ENCODE measurements around the gene LETM1. TPM values are rescaled to one million over a fixed set of nuclear protein-coding genes. Genes with fewer than 3 reads are reported as not detected.
A peak's percentile ranks its signal among the peaks of the same experiment; 100 is the strongest.

Gene LETM1
- total and polyA plus RNA-seq, 2 experiments from 2014 or later: 29.4 to 46.0 TPM

DNA sequence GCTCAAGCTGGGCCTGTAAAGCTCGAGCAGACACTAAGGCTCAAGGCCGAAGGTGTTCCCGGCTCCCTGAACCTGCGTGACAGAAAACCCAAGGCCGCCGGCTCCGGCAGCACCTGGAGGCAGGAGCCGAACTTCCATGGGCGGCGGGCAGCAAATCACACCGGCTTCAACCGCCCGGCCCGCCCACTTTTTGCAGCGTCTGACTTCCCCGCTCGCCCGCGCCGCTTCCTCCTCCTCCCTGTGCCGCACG lies 14.3 kb upstream of the LETM1 start:
- peaks cover 7% of the 10 kb centered on the region for H4K20me1 ChIP-seq (ENCODE audit: insufficient read depth, poor library complexity, severe bottlenecking)
- H3K4me2 ChIP-seq: peak overlapping the region; percentile 92
- no peaks in the 10 kb centered on the region for H3K9me3 ChIP-seq (ENCODE audit: low read depth)
- 3% methylated on average over 19 of the region's 22 CpGs for WGBS (ENCODE audit: low lambda C conversion rate, missing lambda C conversion rate)
- H2AFZ ChIP-seq: peak overlapping the region; percentile 78
- peak; percentile 93 for DNase-seq (ENCODE audit: low spot score)
- peak overlapping the region; percentile 57 for H3K4me3 ChIP-seq
- no peaks in the 10 kb centered on the region for H3K36me3 ChIP-seq (replicated peaks; ENCODE audit: insufficient read depth, low read depth)
- no peaks in the 10 kb centered on the region for H3K27me3 ChIP-seq
- peaks cover 34% of the 10 kb centered on the region for H3K79me2 ChIP-seq
- no peak for TF ChIP-seq CTCF (IDR thresholded peaks at IDR 0.05; ENCODE audit: poor library complexity)
- peaks cover 35% of the 10 kb centered on the region for H3K4me1 ChIP-seq (ENCODE audit: insufficient read depth)
- H3K27ac ChIP-seq: peak overlapping the region; percentile 99
- H3K9me2 ChIP-seq (replicated peaks; ENCODE audit: insufficient read depth): no peaks in the 10 kb centered on the region

DNA sequence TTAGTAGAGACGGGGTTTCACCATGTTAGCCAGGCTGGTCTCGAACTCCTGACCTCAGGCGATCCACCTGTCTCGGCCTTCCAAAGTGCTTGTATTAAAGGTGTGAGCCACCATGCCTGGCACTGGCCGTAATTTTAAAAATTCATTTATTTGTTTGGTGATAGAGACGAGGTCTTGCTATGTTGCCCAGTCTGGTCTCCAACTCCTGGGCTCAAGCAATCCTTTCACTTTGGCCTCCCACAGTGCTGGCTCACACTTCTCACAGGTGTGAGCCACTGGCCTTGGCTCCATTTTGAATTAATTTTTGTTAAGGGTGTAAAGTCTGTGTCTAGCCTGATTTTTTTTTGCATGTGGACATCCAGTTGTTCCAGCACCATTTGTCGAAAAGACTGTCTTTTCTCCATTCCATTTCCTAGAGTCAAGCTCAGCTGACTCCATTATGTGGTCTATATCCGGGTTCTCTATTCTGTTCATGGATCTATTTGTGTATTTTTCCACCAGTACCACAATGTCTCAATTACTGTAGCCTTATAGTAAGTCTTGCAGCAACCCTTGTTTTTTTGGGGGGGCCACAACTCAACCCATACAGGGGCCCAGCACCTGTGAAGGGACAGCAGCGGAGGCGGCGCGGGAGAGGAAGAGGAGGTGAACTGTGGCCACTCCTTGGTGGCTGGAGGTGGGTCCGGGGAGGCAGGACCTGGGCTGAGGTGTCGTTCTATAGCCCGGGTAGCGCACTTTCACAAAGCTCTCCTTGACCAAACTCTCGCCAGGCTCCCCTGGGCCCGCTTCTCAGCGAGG lies 13.8 kb upstream of the LETM1 start:
- Histone ChIP-seq H3K9me3 (ENCODE audit: low read depth) (no peaks in the 10 kb centered on the region), H3K27ac (peak overlapping the region; percentile 99), H3K9me2 (replicated peaks; ENCODE audit: insufficient read depth) (no peaks in the 10 kb centered on the region), H3K79me2 (peaks cover 29% of the 10 kb centered on the region), H3K4me3 (peak overlapping the region; percentile 57), H3K27me3 (no peaks in the 10 kb centered on the region), H2AFZ (peak overlapping the region; percentile 78), H3K4me1 (ENCODE audit: insufficient read depth) (peaks cover 35% of the 10 kb centered on the region), H3K4me2 (peak overlapping the region; percentile 92), H3K36me3 (replicated peaks; ENCODE audit: insufficient read depth, low read depth) (no peaks in the 10 kb centered on the region), H4K20me1 (ENCODE audit: insufficient read depth, poor library complexity, severe bottlenecking) (peaks cover 7% of the 10 kb centered on the region)
- 44% methylated on average over 19 of the region's 19 CpGs for WGBS (ENCODE audit: low lambda C conversion rate, missing lambda C conversion rate)
- no peak for TF ChIP-seq EZH2 (IDR thresholded peaks at IDR 0.05; ENCODE audit: borderline replicate concordance)
- no peak for TF ChIP-seq CTCF (IDR thresholded peaks at IDR 0.05; ENCODE audit: poor library complexity)
- TF ChIP-seq EZH2phosphoT487 (IDR thresholded peaks at IDR 0.05; ENCODE audit: low read depth, severe bottlenecking, unreplicated experiment): no peak
- DNase-seq (ENCODE audit: low spot score): no peak

GRCh38 chr4:1868912-1869311 lies 13.0 kb upstream of the LETM1 start:
- no peak for DNase-seq (ENCODE audit: low spot score)
- Histone ChIP-seq H3K79me2 (peaks cover 21% of the 10 kb centered on the region), H3K4me3 (no peak overlapping the region), H3K9me3 (ENCODE audit: low read depth) (no peaks in the 10 kb centered on the region), H3K4me1 (ENCODE audit: insufficient read depth) (peaks cover 38% of the 10 kb centered on the region), H3K27me3 (no peaks in the 10 kb centered on the region), H3K4me2 (peak overlapping the region; percentile 33), H4K20me1 (ENCODE audit: insufficient read depth, poor library complexity, severe bottlenecking) (peaks cover 3% of the 10 kb centered on the region), H3K36me3 (replicated peaks; ENCODE audit: insufficient read depth, low read depth) (no peaks in the 10 kb centered on the region), H2AFZ (no peak overlapping the region), H3K27ac (peak overlapping the region; percentile 99), H3K9me2 (replicated peaks; ENCODE audit: insufficient read depth) (no peaks in the 10 kb centered on the region)
- no peak for TF ChIP-seq CTCF (IDR thresholded peaks at IDR 0.05; ENCODE audit: poor library complexity)
- no peak for TF ChIP-seq EZH2phosphoT487 (IDR thresholded peaks at IDR 0.05; ENCODE audit: low read depth, severe bottlenecking, unreplicated experiment)
- no peak for TF ChIP-seq EZH2 (IDR thresholded peaks at IDR 0.05; ENCODE audit: borderline replicate concordance)
- 100% methylated on average over 3 of the region's 3 CpGs for WGBS (ENCODE audit: low lambda C conversion rate, missing lambda C conversion rate)
